ENCODE data around the gene DDAH1. TPM values are rescaled to one million over a fixed set of nuclear protein-coding genes. Genes with fewer than 3 reads are reported as not detected.

Gene DDAH1
- total RNA-seq, 1 experiment from 2014 or later, result 22.8 TPM

DNA sequence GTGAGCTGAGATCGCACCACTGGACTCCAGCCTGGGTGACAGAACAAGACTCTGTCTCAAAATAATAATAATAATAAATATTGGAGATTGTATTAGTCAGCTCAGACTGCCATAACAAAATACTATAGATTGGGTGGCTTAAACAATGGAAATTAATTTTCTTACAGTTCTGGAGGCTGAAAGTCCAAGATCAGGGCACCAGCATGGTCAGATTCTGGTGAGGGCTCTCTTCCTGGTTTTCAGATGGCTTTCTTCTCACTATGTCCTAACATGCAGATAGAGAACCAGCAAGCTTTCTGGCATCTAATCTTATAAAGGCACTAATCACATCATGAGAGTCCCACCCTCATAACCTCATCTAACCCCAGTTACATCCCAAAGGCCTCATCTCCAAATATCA is 23.2 kb upstream of the DDAH1 start (continued):
- TF ChIP-seq OVOL2 (CRISPR knock-in tag; IDR thresholded peaks at IDR 0.05; ENCODE audit: borderline replicate concordance) (no peak), ZNF121 (CRISPR knock-in tag; IDR thresholded peaks at IDR 0.05) (no peak)

DNA sequence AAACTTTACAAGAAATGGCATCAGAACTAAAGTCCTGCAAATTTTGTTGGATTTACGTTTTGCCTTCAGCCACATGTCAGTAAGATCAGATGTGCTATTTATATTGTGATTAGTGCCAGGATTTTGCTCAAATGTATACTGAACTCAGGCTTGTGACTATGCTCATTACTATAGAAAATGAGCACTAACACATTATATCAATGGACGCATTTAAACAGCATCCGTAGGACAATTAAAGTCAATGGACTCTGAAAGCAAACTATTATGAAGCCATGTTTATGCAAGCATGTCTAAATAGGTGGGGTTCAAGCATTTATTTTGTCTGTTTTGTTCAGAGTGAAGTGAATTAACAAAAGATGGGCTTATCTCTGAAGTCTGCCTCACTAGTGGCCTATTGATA is 20.6 kb upstream of the DDAH1 start:
- ChIA-PET POLR2A (no interaction called here), CTCF (interaction anchor here (0.5 kb wide), 1 partner anchor 83 kb away, joined by 3 read pairs; no protein-coding TSS in a partner anchor)

More for the DNA sequence above, 20.6 kb upstream of the DDAH1 start:
- ATAC-seq (no peak), DNase-seq (ENCODE audit: low spot score) (no peak)
- TF ChIP-seq ZNF671 (CRISPR knock-in tag; IDR thresholded peaks at IDR 0.05) (no peak), RELA (CRISPR knock-in tag; IDR thresholded peaks at IDR 0.05; ENCODE audit: borderline replicate concordance) (no peak), JAZF1 (CRISPR knock-in tag; IDR thresholded peaks at IDR 0.05) (no peak), ZNF232 (CRISPR knock-in tag; IDR thresholded peaks at IDR 0.05) (no peak), NFE2L1 (CRISPR knock-in tag; IDR thresholded peaks at IDR 0.05) (no peak), GRHL2 (CRISPR knock-in tag; IDR thresholded peaks at IDR 0.05; ENCODE audit: insufficient replicate concordance, severe bottlenecking) (no peak), ZNF423 (CRISPR knock-in tag; IDR thresholded peaks at IDR 0.05) (no peak), NFATC4 (CRISPR knock-in tag; IDR thresholded peaks at IDR 0.05) (no peak), ZNF396 (CRISPR knock-in tag; IDR thresholded peaks at IDR 0.05; ENCODE audit: borderline replicate concordance) (no peak), ZNF121 (CRISPR knock-in tag; IDR thresholded peaks at IDR 0.05) (no peak), FOXP1 (CRISPR knock-in tag; IDR thresholded peaks at IDR 0.05; ENCODE audit: borderline replicate concordance) (no peak)
- TF ChIP-seq, protein P1, sequence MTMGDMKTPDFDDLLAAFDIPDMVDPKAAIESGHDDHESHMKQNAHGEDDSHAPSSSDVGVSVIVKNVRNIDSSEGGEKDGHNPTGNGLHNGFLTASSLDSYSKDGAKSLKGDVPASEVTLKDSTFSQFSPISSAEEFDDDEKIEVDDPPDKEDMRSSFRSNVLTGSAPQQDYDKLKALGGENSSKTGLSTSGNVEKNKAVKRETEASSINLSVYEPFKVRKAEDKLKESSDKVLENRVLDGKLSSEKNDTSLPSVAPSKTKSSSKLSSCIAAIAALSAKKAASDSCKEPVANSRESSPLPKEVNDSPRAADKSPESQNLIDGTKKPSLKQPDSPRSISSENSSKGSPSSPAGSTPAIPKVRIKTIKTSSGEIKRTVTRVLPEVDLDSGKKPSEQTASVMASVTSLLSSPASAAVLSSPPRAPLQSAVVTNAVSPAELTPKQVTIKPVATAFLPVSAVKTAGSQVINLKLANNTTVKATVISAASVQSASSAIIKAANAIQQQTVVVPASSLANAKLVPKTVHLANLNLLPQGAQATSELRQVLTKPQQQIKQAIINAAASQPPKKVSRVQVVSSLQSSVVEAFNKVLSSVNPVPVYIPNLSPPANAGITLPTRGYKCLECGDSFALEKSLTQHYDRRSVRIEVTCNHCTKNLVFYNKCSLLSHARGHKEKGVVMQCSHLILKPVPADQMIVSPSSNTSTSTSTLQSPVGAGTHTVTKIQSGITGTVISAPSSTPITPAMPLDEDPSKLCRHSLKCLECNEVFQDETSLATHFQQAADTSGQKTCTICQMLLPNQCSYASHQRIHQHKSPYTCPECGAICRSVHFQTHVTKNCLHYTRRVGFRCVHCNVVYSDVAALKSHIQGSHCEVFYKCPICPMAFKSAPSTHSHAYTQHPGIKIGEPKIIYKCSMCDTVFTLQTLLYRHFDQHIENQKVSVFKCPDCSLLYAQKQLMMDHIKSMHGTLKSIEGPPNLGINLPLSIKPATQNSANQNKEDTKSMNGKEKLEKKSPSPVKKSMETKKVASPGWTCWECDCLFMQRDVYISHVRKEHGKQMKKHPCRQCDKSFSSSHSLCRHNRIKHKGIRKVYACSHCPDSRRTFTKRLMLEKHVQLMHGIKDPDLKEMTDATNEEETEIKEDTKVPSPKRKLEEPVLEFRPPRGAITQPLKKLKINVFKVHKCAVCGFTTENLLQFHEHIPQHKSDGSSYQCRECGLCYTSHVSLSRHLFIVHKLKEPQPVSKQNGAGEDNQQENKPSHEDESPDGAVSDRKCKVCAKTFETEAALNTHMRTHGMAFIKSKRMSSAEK (CRISPR knock-in tag; IDR thresholded peaks at IDR 0.05; ENCODE audit: borderline replicate concordance), result no peak
- TF ChIP-seq, protein P2, sequence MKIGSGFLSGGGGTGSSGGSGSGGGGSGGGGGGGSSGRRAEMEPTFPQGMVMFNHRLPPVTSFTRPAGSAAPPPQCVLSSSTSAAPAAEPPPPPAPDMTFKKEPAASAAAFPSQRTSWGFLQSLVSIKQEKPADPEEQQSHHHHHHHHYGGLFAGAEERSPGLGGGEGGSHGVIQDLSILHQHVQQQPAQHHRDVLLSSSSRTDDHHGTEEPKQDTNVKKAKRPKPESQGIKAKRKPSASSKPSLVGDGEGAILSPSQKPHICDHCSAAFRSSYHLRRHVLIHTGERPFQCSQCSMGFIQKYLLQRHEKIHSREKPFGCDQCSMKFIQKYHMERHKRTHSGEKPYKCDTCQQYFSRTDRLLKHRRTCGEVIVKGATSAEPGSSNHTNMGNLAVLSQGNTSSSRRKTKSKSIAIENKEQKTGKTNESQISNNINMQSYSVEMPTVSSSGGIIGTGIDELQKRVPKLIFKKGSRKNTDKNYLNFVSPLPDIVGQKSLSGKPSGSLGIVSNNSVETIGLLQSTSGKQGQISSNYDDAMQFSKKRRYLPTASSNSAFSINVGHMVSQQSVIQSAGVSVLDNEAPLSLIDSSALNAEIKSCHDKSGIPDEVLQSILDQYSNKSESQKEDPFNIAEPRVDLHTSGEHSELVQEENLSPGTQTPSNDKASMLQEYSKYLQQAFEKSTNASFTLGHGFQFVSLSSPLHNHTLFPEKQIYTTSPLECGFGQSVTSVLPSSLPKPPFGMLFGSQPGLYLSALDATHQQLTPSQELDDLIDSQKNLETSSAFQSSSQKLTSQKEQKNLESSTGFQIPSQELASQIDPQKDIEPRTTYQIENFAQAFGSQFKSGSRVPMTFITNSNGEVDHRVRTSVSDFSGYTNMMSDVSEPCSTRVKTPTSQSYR (CRISPR knock-in tag; IDR thresholded peaks at IDR 0.05), result no peak
- TF ChIP-seq, protein P3, sequence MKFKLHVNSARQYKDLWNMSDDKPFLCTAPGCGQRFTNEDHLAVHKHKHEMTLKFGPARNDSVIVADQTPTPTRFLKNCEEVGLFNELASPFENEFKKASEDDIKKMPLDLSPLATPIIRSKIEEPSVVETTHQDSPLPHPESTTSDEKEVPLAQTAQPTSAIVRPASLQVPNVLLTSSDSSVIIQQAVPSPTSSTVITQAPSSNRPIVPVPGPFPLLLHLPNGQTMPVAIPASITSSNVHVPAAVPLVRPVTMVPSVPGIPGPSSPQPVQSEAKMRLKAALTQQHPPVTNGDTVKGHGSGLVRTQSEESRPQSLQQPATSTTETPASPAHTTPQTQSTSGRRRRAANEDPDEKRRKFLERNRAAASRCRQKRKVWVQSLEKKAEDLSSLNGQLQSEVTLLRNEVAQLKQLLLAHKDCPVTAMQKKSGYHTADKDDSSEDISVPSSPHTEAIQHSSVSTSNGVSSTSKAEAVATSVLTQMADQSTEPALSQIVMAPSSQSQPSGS (CRISPR knock-in tag; IDR thresholded peaks at IDR 0.05; ENCODE audit: borderline replicate concordance, low read depth), result no peak
- TF ChIP-seq, protein P4, sequence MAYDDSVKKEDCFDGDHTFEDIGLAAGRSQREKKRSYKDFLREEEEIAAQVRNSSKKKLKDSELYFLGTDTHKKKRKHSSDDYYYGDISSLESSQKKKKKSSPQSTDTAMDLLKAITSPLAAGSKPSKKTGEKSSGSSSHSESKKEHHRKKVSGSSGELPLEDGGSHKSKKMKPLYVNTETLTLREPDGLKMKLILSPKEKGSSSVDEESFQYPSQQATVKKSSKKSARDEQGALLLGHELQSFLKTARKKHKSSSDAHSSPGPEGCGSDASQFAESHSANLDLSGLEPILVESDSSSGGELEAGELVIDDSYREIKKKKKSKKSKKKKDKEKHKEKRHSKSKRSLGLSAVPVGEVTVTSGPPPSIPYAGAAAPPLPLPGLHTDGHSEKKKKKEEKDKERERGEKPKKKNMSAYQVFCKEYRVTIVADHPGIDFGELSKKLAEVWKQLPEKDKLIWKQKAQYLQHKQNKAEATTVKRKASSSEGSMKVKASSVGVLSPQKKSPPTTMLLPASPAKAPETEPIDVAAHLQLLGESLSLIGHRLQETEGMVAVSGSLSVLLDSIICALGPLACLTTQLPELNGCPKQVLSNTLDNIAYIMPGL (CRISPR knock-in tag; IDR thresholded peaks at IDR 0.05), result no peak
- TF ChIP-seq, protein P5, sequence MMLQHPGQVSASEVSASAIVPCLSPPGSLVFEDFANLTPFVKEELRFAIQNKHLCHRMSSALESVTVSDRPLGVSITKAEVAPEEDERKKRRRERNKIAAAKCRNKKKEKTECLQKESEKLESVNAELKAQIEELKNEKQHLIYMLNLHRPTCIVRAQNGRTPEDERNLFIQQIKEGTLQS (CRISPR knock-in tag; conservative IDR thresholded peaks at IDR 0.05), result no peak
- TF ChIP-seq, protein P6, sequence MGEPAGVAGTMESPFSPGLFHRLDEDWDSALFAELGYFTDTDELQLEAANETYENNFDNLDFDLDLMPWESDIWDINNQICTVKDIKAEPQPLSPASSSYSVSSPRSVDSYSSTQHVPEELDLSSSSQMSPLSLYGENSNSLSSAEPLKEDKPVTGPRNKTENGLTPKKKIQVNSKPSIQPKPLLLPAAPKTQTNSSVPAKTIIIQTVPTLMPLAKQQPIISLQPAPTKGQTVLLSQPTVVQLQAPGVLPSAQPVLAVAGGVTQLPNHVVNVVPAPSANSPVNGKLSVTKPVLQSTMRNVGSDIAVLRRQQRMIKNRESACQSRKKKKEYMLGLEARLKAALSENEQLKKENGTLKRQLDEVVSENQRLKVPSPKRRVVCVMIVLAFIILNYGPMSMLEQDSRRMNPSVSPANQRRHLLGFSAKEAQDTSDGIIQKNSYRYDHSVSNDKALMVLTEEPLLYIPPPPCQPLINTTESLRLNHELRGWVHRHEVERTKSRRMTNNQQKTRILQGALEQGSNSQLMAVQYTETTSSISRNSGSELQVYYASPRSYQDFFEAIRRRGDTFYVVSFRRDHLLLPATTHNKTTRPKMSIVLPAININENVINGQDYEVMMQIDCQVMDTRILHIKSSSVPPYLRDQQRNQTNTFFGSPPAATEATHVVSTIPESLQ (CRISPR knock-in tag; IDR thresholded peaks at IDR 0.05), result no peak
- H3K4me1 Mint-ChIP-seq, result no peaks in the 10 kb centered on the region
- H3K27ac Mint-ChIP-seq, result no peak overlapping the region
- peaks cover 2% of the 10 kb centered on the region; the same call in 1 of the 2 replicates for H3K27me3 Mint-ChIP-seq (ENCODE audit: low read depth)
- H3K36me3 Mint-ChIP-seq, result no peaks in the 10 kb centered on the region
- no peaks in the 10 kb centered on the region for H3K9me3 Mint-ChIP-seq
- no peak overlapping the region for H3K4me3 Mint-ChIP-seq

Measured in WTC11 (cell line).